ENCODE measurements around the gene C5orf52.
"Not testable (repeated sequence)": the region's sequence is repeated elsewhere in the genome, so short reads cannot be mapped to it uniquely, and the experiment has no call there.

The C5orf52 gene

DNA sequence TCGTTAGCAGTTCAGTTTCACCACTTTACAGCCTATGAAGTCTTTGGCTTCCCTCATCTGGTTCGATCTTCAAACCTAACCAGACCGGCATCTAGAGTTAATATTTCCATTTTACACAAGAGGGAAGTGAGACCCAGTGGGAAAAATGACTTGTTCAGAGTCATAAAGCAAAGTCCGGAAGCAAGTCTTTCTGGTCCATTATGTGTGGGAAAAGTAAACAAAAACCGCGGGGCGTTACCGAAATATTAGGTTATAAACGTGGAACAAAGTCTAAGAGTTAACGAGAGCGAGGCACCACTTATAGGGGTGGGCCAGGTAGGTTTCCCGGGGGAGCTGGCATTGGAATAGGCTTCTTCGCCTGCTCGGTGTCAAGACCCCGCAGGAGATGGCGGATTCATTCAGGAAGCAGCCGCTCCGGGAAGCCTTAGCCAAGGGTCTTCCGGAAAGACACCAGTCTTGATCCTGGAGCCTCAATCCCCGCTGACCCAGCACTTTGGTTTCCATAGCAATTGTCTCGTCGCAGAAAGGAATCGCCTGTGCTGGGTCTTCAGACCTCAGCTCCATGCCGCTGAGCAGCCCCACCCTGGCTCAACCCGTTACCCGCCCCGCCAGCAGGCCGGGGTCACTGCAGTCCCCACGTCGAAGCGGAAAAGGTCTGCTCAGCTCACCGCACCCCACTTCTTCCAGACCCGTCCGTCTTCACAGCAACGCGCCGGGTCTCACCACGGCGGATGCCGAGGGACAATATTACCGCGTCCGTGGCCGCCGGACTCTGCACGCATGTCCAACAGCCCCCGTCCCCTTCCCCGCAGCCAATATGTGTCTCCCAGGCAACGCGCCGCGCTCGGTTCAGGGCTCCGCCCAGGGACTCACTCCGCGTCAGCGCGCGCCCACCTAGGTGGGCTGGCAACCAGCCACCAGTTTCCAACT, at the start of gene C5orf52:
Gene C5orf52, plus strand, starts transcription at position 872 of the 930 bp plus-strand sequence. CDS start 82 bp downstream, outside the sequence.
- DNase-seq: peak in 1 of 2 experiments; percentile 54

DNA sequence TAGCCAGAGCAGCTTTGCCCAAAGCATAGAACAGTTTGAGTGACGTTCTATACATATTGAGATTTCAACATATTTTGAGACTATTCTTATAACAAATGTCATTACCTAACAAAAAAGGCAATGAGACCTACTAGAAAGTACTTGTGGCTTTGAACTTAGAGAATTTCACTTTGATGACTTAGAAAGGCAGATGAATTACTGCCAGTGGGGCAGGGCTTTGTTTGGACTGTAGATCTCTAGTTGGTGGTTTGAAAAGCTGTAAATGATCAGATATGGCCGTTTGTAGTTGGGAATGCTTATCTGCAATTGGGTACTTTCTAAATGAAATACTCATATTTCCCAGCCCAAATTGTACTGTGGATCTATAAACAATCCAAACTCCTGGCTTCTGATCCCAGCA, 47.2 kb upstream of the C5orf52 start:
- DNase-seq: no peak

DNA sequence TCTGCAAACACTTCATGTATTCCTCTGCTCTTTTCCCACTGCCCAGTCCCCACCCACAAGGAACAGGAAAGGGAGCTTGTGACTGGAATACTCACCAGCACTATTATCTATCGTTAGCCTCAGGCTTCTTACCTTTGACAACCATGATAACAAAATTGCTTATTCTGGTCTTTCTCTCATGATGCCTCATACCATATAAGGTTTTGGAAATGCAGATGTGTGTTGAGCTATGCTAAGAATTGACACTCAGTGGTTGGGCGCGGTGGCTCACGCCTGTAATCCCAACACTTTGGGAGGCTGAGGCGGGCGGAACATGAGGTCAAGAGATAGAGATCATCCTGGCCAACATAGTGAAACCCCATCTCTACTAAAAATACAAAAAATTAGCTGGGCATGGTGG, 44.5 kb upstream of the C5orf52 start:
- DNase-seq: no peak

DNA sequence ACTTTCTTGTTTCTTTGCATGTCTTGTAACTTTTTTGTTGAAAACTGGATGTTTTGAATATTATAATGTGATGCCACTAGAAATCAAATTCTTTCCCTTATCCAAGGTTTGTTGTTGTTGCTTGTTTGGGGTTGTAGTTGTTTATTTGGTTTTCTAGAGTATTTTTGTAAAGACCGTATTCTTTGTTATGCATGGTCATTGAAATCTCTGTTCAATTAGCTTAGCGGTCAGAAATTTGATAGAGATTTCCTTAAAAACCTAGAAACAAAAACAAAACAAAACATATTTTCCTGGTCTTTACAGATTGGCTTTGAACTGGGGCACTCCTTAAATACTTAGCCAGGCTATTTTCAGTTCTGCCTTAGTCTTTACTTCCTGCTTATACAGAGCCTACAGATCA, 41.0 kb upstream of the C5orf52 start:
- no peak for DNase-seq

DNA sequence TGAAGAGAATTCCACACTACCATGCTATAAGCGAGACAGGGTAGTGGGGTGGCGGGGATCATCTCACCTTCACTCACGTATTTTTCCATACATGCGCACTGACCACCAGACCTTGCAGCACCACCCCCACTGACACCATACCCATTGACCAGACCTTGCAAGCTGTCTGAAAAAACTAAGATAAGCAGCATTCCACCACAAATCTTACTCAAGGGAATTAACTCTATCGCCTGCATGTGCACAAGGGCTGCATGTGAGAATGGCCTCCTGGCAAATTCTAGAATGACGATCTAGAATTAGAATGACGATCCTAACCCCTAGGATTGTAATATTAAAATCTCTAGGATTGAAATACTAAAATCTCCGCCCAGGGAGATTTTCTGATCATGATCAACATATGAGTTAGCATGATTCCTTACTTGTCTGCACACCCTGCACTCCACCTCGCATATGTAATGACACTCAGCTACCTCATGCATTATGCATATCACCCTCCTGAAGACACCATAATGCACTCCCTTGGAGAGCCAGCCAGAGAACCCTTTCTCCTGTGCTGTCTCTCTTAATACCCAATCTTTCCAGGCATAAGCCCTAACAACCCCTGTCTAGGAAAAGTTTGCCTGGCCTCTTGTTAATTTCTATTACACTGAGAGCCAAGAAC, 30.8 kb upstream of the C5orf52 start:
- no peak for DNase-seq

DNA sequence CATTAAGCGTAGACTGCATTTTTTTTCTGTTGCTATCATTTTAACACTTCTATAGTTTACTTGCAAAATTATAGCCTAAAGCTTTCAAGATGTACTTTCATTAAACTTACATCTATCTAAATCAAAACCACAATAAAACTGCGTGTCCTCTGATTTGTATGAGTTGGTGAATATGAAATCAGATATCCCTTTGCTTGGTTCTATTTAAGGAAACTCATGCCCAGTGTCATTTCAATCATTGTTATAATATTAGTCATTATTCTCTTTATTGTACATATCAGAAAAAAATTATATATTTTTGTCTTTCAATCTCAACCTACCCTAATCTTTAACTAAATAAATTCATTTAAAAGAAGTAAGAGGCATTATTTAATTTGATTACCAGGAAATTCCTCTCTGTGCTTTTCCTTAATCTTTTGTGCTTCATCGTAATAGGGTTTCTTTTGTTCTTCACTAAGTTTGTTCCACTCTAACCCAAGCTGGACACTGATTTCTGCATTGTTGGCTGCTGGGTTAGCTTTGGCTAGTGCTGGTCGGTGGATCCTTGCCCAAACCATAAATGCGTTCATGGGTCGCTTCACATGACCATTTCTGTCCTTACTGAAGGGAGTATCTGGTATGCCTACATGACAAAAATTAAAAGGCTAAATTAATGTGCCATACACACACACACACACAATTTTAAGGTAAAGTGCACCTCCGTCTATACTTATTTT, 22.9 kb upstream of the C5orf52 start:
- no peak for DNase-seq

DNA sequence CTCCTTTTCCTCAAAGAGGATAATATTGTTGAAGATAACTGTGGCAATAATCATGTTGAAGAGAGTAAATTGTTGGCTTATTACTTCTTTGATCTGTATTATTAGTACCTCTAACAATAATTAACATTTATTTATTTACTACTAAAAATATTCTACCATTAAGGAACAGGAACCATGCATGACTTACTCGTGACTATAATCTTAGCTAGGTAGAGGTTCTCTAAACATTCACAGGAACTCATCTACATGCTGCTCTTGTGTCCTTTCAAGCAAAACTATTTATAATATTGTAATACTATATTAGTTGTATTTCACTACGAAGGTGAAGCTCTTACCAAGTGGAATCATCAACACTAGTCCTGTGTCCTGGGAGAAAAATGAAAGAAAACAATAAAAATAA, 22.2 kb upstream of the C5orf52 start:
- DNase-seq: no peak

DNA sequence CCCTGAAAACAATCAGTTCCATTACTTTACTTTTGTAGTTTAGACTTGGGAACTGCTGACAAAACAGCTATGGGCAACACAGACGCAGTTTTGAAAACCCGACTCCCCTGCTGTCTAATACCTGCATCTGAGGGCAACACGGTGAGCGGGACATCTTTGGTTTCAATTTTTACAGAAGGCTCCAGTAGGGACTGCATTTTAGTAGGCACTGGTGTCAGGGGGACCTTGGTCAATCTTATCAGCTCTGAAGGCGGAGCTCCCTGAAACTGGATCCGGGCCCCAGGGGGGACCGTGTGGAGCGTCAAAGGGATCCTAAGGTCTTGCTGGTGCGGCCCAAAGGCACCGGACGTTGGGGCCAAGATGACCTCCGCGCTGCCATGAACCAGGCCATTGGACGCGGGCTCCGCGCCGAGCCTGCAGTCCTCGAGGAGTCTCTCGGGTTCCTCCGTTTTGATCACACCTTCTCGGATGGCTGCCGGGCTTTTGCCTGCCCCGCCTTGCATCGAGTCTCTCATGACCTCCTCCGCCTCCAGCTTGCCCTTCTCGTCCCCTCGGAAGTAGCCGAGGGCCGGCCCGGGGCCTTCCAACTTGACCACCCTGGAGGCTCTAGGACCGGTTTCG, 20.2 kb upstream of the C5orf52 start:
- DNase-seq: no peak

DNA sequence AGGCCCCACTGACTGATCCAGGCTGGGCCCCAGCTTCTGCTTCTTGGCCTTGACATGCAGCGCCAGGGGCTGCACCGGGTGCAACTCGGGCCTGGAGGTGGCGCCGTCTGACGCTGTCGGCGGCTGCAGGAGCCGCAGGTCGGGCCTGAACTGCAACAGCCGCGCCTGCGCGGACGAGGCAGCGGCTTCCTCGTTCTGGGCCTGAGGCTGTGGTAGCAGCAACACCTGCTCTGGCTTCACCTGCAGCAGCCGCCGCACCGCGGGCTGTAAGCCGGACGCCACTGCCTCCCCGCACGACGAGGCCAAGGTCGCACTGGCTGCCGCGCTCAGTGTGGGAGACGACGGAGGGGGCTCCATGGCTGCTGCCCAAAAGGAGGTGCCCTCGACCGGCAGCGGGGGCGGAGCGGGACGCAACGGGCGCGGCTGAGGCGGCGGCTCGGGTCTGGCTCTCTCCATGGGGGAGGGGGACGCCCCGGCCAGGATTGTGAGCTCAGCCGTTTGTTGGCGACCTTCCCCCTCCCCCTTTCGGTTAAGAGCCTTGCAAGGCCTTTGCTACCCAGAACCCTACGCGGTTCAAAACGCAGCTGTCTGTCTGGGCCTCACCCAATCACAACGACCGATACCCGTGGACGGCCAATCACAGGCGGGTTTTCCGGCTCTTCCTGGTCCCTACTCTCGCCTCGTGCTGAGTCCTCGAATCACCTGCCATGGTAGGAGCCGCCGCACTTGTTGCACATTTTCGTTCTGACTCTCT, 19.5 kb upstream of the C5orf52 start:
- peak; percentile 61 to 92 for DNase-seq

DNA sequence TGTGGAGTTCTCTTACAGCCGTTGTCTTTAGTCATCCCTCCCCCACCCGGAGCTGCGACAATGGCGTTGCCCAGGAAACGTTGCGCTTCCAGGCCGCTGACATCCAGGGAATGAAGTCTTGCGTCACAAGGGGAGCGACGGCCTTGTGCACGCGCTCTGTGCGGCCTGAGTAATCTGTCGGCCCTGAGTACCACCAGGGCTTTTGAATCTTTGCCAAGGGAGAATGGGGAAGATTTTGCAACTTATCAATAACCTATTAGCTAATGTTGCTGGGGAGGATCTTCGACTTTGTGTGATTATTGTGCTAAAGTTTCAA, 19.0 kb upstream of the C5orf52 start, which contains the start of gene SOX30:
Gene SOX30, minus strand, starts transcription at position 62 of the 316 bp plus-strand sequence. CDS start 360 bp downstream, outside the sequence.
- no peak for DNase-seq

DNA sequence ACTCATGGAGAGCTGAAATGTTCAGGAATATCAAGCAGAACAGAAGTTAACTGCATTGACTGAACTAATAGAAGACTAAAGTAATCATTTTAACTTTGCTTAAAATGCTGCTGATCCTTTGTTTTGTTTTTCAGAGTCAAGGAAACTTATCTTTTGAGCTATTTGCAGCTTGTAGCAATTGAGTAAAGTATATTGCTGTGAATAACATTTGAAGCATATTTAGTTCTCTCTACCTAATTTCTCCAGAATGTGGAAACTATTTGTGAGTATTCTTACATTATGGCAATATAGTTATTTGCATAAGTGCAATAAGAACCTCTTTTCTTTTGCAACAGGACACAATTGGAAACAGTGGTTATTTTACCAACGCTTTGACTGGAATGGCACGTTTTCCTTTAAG, 13.8 kb upstream of the C5orf52 start:
- no peak for DNase-seq

DNA sequence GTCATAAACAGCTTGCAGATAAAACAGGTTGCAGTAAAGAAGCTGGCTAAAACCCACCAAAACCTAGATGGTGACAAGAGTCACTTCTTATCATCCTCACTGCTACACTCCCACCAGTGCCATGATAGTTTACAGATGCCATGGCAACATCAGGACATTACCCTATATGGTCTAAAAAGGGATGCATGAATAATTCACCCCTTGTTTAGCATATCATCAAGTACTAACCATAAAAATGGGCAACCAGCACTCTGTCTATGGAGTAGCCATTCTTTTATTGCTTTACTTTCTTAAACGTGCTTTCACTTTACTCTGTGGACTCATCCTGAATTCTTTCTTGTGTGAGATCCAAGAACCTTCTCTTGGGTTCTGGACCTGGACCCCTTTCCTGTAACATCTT, 12.4 kb upstream of the C5orf52 start:
- no peak for DNase-seq

DNA sequence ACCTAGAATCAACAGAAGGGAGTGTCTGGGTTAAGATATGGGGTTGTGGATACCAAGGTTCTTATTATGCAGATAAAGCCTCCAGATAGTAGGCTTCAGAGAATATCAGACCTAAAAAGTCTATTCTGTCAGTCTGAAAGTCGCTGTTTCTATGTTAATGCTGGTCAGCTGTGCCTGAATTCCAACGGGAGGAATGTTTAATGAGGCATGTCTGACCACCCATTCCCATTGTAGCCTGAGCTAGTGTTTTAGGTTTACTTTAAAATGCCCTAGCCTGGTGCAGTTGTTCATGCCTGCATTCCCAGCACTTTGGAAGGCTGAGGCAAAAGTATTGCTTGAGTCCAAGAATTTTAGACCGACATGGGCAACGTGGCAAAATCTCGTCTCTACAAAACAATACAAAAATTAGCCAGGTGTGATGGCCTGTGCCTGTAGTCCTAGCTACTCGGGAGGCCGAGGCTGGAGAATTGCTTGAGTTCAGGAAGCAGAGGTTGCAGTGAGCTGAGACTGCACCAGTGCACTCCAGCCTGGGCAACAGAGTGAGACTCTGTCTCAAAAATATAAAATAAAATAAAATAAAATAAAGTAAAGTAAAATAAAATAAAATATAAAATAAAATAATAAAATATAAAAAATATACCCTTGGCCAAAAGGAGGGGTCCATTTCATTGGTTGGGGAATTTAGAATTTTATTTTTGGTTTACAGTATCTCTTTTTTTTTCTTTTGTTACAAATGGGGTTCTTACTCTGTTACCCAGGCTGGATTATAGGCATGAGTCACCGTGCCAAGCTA, 11.3 kb upstream of the C5orf52 start:
- DNase-seq: peak in 1 of 2 experiments; percentile 17

DNA sequence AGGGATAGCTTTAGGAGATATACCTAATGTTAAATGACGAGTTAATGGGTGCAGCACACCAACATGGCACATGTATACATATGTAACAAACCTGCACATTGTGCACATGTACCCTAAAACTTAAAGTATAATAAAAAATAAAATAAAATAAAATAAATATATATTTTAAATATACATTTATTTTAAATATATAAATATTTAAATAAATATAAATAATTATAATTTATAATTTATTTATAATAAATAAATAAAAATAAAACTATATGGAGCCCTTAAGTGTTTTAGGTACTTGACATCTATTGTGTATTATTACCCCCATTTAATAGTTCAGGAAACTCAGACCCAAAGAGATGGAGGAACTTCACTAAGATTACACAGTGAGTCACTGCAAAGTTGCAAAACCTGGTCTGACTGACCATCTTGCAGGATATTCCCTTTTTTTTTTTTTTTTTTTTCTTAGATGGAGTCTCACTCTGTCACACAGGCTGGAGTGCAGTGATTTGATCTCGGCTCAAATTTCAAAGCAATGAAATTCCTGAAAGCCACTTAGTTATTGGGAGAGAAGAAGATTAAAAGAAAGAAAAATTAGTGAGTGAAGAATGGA, 5.8 kb upstream of the C5orf52 start:
- DNase-seq: no peak

DNA sequence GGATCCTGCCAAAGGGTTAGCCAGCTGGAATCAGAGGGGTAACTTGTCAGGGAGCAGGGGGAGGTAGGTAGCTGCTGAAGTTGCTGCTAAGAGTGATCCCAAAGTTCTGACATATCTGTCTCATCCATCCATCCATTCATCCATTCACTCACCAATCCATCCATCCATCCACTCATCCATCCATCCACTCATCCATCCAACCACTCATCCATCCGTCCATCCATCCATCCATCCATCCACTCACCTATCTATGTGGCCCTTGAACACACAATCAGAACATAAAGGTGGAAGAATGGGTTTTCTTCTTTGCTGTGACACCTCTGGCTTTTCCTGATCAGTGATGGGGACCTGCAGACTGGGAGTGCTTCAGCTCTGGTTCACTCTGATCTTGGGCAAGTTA, 3.0 kb upstream of the C5orf52 start:
- DNase-seq: no peak

DNA sequence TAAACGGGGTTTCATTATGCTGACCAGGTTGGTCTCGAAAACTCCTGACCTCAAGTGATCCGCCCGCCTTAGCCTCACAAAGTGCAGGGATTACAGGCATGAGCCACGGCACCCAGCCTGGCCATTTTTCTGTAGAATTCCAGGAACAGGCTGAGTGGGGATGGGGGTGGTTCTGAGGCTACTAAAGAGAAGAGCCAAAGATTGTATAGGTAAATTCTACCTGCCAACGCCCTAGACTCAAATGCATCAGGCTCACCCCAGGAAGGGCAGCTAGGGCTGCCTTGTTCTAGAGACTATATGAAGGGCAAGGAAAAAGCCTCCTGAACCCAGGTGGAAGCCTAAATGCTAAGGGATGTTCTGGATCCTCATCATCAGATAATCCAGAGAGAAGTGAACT, 1.6 kb upstream of the C5orf52 start:
- DNase-seq: peak in 1 of 2 experiments; percentile 17

DNA sequence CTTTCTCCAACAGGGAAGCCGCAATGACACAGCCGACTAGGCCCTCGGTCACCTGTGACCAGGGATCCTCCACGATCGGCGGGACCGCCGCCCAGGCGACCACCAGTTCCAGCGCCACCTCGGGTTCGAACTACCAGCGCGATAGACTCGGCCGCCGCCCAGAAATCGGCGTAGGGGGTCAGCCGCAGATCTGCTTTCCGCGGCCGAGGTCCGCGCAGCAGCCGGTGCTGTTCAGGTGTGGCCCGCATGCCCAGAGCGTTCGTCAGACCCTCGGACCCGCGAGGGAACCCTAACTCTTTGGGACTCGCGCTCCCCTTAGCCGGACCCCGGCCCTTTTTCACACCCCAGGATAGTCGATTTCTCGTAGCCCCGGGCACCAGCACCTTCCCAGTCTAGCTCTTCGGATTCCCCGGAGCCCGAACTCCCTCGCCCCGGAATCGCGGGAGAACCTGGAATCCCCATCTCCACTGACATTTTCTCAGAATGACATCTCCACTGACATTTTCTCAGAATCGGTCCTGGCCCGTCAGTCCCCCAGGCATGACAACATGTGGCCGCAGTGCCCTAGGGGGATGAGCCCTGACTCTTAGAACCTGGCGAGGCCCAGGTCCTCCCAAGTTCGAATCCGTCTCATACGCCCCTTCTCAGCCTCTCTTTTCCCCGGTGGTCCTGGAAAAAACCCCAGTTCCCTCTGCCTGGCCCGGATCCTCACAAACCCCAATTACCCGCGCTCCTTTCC, 428 bp downstream of the C5orf52 start:
- DNase-seq: no peak

DNA sequence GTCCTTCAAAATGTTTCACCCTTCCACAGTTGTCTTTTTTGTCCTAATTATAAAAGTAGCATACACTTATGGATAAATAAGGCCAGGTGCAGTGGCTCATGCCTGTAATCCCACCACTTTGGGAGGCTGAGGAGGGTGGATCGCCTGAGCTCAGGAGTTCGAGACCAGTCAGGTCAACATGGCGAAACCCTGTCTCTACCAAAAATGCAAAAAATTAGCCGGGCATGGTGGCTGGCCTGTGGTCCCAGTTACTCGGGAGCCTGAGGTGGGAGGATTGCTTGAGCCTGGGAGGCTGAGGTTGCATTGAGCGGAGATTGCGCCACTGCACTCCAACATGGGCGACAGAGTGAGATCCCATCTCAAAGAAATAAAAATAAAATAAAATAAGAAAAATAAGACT, 1.6 kb downstream of the C5orf52 start:
- no peak for DNase-seq

DNA sequence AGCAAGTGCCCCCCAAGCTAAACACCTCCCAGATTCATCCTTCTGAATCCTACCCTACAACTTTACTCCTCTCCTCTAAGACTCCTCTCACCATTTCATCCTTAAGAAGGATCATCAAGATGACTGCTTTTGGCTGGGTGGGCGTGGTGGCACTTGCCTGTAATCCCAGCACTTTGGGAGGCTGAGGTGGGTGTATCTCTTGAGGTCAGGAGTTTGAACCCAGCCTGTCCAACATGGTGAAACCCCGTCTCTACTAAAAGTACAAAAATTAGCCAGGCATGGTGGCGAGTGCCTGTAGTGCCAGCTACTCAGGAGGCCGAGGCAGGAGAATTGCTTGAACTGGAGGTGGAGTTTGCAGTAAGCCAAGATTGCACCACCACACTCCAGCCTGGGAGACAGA, 3.0 kb downstream of the C5orf52 start:
- DNase-seq: not testable (repeated sequence)

DNA sequence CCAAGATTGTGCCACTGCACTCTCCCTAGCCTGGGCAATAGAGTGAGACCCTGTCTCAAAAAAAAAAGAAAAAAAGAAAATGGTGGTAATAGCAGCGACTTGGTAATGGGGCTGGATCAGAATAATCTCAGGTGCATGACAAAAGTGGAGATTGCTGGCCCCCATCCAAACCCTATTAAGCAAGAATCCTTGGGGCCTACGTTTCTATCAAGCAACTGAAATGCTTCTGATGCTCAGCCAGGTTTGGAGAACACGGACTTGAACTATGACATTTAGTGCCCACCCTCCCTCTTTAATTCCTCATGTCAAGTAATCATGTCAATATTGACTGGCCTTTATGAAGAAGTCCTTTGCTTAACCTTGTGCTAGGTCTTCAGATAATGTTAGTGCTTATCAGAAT, 6.6 kb downstream of the C5orf52 start:
- no peak for DNase-seq
